Measurements from ENCODE around the gene INSYN1.
A peak's percentile ranks its signal among the peaks of the same experiment; 100 is the strongest.

INSYN1 gene

DNA sequence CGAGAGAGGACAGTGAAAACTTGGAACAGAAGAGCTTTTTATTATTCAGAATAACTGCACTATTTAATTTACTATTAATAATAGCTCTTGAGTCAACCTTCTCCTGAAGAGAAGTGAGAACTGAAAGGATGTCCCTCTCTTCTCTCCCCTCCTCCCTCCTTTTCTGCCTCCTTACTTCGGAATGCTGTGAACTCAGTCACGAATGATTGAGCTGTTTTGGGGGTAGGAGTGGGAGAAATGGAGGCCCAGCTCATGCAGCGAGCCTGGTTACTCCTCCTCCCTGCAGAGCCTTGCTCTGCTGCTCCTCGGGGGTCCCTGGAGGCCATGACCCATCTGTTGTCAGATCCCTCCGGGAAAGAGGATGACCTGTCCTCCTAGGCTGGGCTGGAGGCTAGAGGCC is 20.3 kb upstream of the INSYN1 start:
- no peak for DNase-seq

DNA sequence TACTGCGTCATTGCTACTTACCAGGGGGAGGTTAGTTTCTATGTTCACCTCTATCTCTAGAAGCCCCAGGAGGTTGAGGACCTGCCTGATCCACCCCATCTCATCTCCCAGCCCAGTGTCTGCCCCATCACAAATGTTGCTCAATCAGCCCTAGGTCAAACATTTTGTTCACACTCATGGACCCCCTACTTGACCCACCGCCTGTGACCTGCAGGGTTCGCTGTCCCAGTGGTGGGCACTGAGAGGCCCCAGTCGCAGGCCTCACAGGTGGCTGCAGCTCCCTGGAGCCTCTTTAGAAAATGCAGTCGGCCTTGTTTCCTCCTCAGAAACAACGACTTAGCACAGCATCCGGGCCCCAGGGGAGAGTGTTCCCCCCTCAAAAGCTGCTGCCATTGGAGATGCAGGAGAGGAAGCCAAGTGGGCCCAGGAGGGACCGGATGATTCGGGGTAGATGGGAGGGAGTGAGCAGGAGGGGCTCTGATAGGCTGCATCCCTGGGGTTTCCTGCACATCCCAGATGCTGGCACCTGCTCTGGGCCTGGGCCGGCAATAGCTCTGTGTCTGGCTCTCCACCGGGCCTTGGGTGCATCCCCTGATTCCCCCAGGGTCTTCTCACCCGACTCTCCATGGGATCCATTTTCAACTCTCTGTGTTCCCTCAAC is 18.4 kb upstream of the INSYN1 start:
- DNase-seq = no peak

DNA sequence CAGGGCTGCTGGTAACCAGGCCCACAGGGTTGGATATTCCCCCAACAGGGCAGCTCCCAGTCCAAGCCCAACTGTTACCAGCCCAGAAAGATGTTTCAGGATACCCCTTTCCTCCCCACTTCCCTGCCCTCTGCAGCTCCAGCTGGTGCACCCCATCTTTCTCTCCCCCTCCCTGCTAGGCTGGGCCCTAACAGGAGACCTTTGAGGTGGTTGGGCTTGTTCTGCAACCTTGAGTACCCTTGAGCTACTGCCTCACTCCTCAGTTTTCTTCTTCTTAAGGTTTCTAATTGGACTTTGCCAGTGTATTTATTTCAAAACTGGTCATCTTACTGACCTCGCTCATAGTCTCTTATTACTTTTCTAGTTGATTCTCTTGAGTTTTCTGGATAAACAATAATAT is 16.9 kb upstream of the INSYN1 start:
- DNase-seq = no peak

DNA sequence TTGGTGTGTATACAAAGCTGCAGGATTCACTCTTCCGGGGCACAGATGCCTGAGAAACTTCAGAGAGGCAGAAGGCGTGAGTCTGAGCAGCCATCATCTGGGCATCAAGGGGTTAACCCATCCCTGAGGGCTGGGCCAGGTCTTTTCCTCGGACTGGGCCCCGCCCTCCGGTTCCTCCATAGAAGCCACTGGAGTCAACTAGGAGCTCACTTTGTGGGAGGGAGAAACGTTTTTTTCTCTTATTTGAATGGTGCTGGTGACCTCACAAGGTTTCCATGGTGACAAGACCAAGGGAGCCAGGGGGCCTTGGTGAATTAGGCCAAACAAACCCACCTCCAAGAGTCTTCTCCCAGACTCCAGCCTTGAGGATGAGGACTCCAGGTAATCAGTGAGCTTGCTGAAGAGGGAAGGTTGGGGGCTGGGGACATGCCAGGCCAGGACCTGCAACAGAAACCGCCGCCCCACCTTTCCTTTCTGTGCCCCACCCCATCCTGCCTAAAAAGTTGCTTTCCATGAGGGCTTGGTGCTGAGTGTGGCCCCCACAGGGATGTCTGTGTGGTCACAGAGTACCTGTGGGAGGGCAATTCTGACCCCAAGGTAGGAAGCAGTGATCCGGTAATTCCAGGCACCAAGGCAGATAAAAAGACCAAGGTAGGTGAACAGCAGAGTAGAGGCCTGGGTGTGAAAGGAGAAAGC is 14.8 kb upstream of the INSYN1 start:
- no peak for DNase-seq

DNA sequence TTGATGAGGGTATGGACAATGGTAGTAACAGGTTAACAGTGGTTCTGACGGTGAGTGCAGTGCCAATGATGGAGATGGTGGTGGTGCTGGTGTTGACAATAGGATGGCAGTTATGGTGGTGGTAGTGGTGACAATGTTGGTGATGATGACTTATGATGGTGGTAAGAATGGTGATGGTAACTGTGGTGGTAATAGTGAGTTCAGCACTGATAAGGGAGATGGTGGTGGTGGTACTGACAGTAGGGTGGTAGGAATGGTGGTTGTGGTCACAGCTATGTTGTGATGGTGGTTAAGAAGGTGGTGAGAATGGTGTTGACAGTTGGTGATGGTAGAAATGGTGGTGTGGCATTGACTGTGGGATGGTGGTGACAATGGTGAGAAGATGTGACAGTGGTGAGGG is 13.4 kb upstream of the INSYN1 start:
- DNase-seq = no peak

DNA sequence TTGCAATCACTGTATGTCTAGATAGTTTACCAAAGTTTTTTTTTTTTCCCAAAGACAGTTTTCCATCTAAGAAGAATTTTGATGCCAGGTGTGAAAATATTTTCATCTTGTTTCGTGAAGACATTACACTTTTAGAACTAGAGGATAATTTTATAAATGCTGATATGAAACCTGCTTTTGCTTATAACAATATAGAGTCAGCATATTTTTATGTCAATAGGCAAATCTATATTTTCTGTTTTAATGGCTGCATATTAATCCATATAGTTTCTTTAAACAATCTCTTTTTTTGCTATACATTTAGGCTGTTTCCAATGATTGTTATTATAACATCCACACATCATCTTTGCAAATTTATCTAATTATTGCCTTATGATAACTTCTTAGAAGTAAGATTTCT is 12.6 kb upstream of the INSYN1 start:
- DNase-seq = no peak

DNA sequence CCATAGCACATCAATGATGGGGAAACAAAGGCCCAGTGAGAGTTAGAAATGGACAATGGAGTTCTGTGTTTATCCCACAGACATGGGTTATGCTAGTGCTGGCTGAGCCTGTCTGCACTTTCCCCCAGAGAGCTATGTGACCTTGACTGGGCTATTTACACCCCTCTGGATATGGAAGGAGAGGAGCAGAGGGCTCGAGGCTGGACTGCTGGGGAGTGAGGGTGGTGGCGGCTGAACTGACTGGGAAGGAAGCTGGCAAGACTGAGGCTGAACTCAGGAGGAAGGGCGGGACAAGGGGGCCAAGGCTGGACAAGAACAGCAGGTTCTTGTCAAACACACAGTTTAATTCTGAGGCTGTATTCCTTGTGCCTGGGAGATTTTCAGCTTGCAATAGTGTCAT is 10.8 kb upstream of the INSYN1 start:
- DNase-seq = no peak

DNA sequence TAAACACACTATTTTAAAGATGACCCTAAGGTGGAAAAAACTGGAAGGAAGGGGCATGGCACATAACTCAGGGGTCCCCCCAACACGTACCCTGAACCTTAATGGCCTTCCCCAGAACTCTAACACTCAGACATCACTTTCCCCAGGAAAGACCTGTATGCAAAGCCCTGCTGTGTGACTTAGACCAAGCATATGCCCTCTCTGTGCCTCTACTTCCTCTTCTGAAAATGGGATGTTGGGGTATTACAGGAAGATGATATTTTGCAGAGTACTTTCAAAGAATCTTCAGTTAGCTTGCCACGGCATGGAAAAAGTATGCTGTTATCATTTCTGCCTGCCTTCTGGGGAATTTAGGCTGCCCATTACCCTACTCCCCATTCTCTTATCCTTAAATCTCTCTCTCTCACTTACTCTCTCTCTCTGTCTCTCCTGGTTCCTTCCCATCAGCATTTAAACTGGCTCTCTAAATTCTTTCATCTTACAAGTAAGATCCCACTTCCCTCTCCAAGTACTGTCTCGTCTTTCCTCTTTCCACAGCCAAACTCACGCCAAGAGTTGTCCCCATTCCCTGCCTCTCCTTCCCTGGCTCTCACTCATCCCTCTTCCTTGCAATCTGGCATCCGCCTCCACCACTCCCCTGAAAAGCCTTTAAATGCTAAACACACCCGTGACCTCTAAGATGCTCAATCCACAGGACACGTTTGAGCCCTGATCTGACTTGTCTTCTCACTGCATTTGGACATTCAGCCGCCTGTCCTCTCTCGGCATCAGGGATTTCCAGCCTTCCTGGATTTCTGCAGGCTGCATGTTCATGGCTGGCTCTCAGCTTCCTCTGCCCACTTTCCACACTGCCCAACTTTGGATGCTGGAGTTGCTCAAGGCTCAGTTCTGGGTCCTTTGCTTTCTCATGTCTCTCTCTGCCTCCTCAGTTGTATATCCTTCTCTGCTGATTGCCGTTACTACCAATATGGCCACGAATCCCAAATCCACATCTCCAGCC is 7.5 kb upstream of the INSYN1 start:
- no peak for DNase-seq

DNA sequence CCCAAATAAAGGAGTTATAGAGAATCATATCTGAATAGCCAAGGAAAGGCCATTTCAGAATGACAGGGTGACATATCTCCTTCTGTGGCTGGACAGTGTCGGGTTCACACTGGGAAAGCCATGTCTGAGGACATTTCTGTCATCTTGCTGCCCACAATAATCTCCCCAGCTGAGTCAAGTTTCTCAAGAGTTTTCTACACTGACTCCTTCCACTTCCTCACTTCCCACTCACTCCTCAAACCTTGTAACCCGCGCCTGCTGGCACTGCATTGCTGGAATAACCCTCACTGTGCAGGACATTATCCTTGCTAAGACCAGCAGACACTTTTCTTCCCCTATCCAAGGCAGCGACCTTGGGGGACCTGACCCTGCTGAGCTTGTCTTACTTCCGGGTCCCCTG is 5.3 kb upstream of the INSYN1 start:
- DNase-seq = no peak

DNA sequence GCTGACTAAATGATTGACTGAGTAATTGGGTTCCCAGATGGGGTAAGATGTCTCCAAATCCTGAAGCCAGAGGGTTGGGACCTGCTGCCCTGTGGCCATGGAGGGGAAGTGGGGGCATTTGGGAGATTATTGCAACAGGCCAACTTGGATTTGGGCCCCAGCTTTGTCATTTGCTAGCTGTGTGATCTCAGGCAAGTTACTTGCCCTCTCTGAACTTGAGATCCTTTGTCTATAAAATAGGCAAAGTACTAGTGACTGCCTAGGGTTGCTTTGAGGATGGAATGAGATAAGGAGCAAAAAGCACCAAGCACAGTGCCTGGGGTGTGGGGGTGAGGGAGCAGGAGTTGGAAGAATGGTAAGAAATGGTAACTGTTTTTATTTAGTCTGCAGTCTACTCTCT is 4.4 kb upstream of the INSYN1 start:
- no peak for DNase-seq

DNA sequence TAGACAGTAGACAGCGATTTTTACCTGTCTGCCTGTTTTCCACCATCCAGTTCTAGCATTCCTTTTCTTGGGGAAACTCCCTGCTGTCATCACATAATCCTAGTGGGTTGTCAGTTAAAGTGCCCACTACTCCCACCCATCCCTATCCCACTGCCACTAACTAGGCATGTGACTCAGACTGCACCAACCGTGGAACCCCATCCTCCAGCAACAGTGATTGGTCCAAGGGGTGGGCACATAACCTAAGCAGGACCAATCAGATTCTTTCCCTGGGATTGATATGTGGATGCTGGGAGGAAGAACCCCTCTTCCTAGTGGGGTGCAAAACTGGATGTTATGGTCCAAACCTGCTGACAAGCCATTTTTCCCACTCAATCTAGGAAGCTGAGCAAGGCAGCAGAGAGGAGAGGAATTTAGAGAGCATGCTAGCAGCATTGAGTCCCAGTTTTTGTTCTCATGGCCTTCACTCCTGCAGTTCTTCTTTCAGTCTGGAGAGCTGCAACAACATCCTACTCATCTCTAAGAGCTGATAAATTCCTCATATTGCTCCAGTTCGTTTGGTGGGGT is 3.9 kb upstream of the INSYN1 start:
- no peak for DNase-seq

DNA sequence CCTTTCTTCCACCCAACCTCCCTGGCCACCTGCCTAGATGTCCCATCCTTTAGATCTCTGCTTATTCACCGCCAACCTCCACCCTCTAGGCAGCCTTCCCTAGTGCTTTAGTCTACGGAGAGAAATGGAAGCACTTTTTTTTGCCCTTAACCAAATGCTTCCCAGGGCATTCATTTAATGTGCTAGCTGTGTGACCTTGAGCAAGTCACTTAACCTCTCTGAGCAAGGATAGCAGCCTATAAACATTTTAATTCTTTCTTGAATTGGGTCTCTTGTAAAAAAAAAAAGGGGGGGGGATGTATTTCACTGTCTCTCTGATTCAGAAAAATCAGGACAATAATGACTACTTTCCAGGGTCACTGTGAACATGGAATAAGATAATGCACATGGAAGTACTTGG is 3.2 kb upstream of the INSYN1 start:
- DNase-seq = no peak

DNA sequence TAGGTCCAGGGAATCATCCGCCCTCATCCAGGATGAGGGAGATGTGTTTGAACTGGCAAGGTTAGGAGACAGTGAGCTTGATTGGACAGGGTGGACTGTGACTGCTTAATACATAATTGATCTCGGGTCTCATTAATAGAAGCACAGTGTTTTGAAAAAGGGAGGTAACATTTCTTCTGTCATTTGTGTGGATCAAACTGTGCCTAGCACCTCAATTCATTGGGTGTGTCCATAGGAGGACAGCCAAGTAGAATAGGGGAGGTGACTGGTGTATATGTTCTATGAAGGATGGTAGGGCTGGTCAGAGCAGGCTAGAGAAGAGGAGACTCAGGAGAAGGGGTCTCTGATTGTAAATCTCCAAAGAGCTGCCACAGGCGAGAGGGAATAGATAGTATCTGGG is 2.8 kb upstream of the INSYN1 start:
- DNase-seq = no peak

DNA sequence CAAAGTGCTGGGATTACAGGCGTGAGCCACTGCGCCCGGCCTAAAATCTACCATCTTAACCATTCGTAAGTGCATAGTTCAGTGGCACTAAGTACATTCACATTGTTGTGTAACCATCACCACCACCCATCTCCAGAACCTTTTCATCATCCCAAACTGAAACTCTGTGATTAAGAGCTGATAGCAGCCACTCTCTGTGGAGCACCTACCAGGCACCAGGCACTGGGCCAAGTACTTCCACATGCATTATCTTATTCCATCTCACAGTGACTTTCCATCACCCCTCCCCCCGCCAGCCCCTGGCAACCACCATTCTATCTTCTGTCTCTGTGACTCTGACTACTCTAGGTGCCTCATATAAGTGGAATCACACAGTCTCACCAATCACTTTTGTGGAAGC is 2.3 kb upstream of the INSYN1 start:
- DNase-seq = peak; percentile 9

DNA sequence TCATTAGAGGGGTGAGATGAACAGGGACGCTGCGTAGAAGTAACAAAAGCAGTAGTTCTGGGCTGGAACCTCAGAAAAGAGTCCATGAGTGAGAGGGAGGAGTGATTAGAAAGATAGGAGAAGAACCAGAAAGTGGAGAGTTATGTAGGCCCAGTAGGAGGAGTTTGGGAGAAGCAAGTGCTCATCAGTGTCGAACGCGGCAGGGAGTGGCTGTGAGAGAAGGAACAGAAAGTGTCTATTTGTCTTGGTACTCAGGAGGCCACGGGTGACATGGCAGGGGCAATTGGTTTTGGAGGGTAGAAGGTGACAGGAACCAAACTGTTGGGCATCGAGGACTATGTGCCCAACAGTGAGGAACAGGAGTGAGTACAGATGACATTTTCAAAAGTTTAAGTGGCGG is 1.3 kb upstream of the INSYN1 start:
- DNase-seq = no peak

DNA sequence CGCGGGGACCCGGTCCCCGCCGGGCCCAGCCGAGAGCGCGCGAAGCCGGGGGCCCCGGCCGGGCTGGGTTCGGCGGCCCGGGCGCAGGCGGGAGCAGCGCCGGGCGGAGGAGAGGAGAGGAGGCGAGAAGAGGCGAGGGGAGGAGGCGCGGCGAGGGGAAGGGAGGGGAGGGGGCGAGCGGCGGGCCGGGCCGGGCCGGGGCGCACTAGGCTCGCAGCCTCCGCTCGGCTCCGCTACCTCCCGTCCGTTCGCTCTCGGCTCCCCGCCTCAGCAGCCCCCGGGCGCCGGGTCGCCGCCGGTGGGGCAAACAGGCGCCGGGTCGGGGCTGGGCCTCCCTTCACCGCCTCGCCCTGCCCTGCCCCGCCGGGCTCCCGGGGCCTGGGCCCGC is 351 bp downstream of the INSYN1 start:
- peak; percentile 3 for DNase-seq

DNA sequence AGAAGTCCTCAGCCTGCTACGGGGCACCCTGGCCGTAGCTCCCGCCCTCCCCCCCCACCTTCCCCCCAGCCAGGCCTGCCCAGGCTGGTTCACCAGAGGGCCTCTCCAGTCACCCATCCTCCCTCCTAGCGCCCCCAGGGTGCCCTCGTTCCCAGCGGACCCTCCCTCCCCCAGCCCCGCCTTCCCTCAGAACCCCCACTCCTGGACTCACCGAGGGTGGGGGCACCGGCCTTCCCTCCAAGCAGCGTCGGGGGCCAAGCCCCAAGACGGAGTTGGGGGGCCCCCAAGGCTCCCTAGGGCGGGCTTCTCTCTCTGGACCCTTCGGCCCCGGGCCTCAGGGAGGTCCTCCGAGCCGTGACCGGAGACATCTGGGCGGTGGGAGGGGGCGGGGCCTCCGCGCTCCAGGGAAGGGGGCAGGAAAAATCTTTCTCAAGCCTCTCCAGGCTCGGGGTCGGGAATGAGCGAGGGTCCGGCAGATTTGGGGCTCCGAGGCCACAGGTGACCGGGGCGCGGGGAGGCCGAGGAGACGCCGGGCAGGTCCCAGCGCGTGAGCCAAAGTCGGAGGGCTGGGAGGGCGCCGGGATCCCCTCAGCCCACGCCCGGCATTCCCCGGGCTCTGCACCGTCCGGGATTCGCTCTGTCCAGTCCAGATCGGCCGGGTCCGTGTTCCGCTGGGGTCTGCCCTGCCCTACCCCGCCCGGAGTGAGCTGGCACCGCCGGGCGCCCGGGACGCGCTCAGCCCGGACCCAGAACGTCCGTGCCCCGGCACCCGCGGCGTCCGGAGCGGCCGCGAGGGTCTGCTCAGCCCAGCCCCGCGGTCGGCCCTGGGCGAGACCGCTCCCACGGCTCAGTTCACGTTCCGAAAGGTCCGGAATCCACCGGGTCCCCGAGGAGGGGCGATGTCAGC is 999 bp downstream of the INSYN1 start:
- DNase-seq = no peak

DNA sequence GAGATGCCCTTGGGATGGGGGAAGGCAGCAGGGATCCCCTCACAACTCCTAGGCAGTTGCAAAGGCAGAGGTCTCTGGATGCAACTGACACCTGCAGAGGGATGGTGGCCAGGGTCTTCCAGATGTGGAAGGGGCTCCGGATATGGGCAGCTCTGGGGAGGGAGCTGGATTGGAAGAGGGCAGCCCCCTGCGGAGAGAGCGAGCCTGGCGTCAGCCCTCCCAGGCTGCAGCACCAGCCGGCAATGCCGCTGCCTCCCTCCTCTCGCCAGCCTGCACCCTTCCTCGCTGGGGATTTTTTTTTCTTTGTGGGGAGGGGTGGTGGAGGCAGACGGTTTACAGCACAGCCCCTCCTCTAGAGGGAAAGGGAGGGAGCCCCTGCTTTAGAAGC is 1.6 kb downstream of the INSYN1 start:
- no peak for DNase-seq

DNA sequence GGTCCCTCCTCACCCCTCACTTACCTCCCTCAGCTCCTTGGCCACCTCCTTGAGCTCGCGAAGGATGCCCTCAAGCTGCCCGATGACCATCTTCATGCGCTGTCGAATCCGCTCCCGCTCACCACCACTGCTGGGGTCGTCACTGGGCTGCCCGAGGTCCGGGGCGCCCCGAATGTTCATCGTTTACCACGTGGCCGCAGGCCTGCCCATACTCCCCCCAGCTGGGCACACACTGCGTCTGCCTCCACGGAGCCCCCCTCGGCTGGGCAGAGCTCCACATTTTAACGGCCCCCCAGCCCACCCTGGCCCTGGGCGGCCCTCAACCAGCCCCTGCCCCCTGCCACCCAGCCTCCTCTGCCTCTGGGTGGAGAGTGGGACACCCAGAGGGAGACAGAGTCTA is 2.2 kb downstream of the INSYN1 start:
- DNase-seq = no peak

DNA sequence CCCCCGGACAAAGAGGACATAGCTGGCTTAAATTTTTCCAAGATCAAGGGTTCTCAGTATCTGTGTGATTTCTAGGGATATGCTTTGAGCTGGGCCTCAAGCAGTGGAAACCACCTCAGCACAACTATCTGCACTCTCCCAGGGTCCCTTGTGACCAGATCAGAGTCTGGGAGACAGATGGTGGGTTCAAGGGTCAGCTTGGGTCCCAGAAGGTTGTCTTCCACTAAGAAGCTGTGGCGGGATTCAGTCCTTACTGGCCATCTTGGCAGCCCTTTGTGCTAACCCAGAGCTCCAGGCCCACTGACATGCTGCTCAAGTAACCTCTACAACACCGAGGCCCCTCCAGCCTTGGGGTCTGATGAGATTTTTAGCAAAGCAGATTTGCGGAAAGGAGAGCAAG is 2.7 kb downstream of the INSYN1 start:
- DNase-seq = no peak

DNA sequence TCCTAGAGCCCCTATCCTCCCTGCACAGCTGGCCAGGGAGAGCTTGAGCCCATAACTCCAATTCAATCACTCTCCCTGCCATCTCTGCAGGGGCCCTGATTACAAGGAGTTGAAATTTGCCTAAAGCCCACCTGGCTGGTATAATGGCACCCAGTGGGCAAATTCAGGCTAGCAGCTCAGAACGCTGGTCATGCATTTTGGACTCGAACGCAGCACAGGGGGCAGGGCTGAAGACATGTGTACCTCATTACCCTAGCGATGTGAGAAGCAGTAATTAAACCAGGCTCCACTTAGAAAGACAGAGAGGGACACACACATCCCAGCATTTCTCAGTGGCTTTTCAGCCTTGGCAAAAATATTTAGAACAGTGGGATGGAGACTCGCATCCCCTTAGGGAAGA is 3.2 kb downstream of the INSYN1 start:
- DNase-seq = no peak

DNA sequence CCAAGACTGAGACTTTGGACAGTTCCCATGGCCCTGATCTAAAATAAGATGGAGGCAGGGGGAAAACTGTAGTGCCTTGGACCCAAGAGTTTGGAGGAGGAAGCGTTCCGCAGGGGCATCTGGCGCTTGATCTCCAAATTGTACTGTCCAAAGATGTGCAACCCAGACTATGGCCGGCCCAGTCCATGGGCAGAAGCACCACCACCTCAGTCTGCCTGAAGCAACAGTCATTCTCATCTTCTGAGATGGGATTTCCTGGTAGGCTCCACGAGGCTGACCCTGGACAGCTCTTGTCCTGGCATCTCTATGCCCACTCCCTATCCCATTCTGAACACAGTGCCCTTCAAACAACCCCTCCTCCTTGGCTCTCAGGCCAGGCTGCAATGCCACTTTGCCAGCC is 3.6 kb downstream of the INSYN1 start:
- DNase-seq = no peak

DNA sequence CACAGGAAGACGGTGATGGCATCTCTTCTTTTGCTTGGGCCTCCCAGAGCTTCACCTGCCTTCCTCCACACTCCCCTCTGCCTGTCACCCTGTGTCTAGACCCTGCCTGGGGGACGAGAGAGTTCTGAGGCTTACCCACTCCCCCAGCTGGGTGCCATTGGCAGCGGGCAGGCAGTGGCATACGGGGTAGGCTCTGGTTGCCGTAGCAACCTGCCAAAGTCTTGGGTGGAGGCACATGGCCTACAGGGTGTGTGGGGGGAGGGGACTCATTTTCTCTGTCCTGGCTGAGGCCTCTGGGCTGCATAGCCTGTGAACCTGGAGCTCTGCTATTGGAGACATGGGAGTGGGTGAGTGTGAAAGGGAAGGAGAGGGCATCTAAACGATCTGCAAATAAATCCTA is 4.4 kb downstream of the INSYN1 start:
- DNase-seq = no peak
